Liver (tissue), 9 donors: Measurements from ENCODE around the gene TLCD3A. TPM values are rescaled to one million over a fixed set of nuclear protein-coding genes. Genes with fewer than 3 reads are reported as not detected.
A peak's percentile ranks its signal among the peaks of the same experiment; 100 is the strongest.

Experiments
- DNase-seq: peaks from one replicate; pipeline ENCODE4 v3.0.0-alpha.2; 2017; ENCODE audit warnings: low spot score
- H3K27ac ChIP-seq, 2 donors: one replicate each; pipeline ENCODE4 v1.7.0; 2013; ENCODE audit warnings: inconsistent platforms in 2 of 2, low read length in 2 of 2, control low read depth in 1 of 2, low read depth in 1 of 2, mild to moderate bottlenecking in 1 of 2
- H3K27me3 ChIP-seq, 4 donors: one replicate each; pipeline versions ENCODE4 v1.6.1 to v1.7.0; 2013; ENCODE audit warnings: low read length in 3 of 4, inconsistent platforms in 1 of 4, mild to moderate bottlenecking in 1 of 4, moderate library complexity in 1 of 4; ENCODE audit not compliant: control insufficient read depth in 4 of 4, insufficient read depth in 4 of 4
- H3K36me3 ChIP-seq, 4 donors: one replicate each; pipeline versions ENCODE4 v1.6.1 to v1.7.0; 2013; ENCODE audit warnings: low read length in 3 of 4, mild to moderate bottlenecking in 3 of 4, low read depth in 1 of 4, moderate library complexity in 1 of 4; ENCODE audit not compliant: control insufficient read depth in 4 of 4, insufficient read depth in 3 of 4
- H3K4me1 ChIP-seq, 4 donors: one replicate each; pipeline versions ENCODE4 v1.6.1 to v1.7.0; 2013; ENCODE audit warnings: low read length in 3 of 4, mild to moderate bottlenecking in 3 of 4, moderate library complexity in 1 of 4; ENCODE audit not compliant: control insufficient read depth in 4 of 4, insufficient read depth in 4 of 4
- H3K4me3 ChIP-seq, 3 donors: one replicate each; pipeline versions ENCODE4 v1.6.1 to v1.7.0; 2013; ENCODE audit warnings: low read length in 3 of 3, control low read depth in 1 of 3, low read depth in 1 of 3, mild to moderate bottlenecking in 1 of 3
- H3K9ac ChIP-seq, 2 donors: one replicate each; pipeline ENCODE4 v1.7.0; 2013; ENCODE audit warnings: low read length in 2 of 2, mild to moderate bottlenecking in 2 of 2, moderate library complexity in 2 of 2, control low read depth in 1 of 2, low read depth in 1 of 2
- H3K9me3 ChIP-seq, 4 donors: one replicate each; pipeline versions ENCODE4 v1.6.1 to v1.7.0; 2013; ENCODE audit warnings: low read length in 3 of 4; ENCODE audit not compliant: control insufficient read depth in 4 of 4
- EGR1 ChIP-seq, 2 donors: IDR thresholded peaks; 2 replicates each; pipeline ENCODE4 v1.6.1; 2016 to 2018; ENCODE audit warnings: antibody characterized with exemption in 2 of 2, low read depth in 2 of 2
- FOXA2 ChIP-seq: IDR thresholded peaks from 2 replicates; pipeline ENCODE4 v1.6.1; 2016; ENCODE audit warnings: antibody characterized with exemption
- GABPA ChIP-seq, 2 donors: IDR thresholded peaks in 1 of 2; conservative IDR thresholded peaks in 1 of 2; 2 replicates each; pipeline ENCODE4 v1.6.1; 2016; ENCODE audit warnings: antibody characterized with exemption in 2 of 2, mild to moderate bottlenecking in 1 of 2, moderate library complexity in 1 of 2
- HNF4G ChIP-seq: IDR thresholded peaks from 2 replicates; pipeline ENCODE4 v1.6.1; 2016; ENCODE audit warnings: antibody characterized with exemption
- JUND ChIP-seq, 2 donors: IDR thresholded peaks; 2 replicates each; pipeline ENCODE4 v1.6.1; 2016; ENCODE audit warnings: antibody characterized with exemption in 2 of 2
- NR2F2 ChIP-seq: IDR thresholded peaks from 2 replicates; pipeline ENCODE4 v1.6.1; 2016; ENCODE audit warnings: antibody characterized with exemption
- SP1 ChIP-seq: IDR thresholded peaks from 2 replicates; pipeline ENCODE4 v1.6.1; 2018; ENCODE audit warnings: antibody characterized with exemption, mild to moderate bottlenecking
- TAF1 ChIP-seq: conservative IDR thresholded peaks from 2 replicates; pipeline ENCODE4 v1.6.1; 2016; ENCODE audit warnings: antibody characterized with exemption, mild to moderate bottlenecking
- YY1 ChIP-seq: IDR thresholded peaks from 2 replicates; pipeline ENCODE4 v1.6.1; 2016; ENCODE audit warnings: antibody characterized with exemption, mild to moderate bottlenecking
- WGBS: extraction: QIAGEN DNeasy Blood & Tissue Kit; methylation state at CpG from one replicate; pipeline ENCODE4 v1.1.7; 2013; 5-methylcytosine and 5-hydroxymethylcytosine counted together
- polyA plus RNA-seq, 2 donors: library from polyadenylated mRNA; stranded (reverse) in 1 of 2; unstranded in 1 of 2; fragments of 200-250 nt in 1 of 2; fragments of >200 nt in 1 of 2; fragmentation: Nextera tagmentation in 1 of 2; extraction: Ambion mirVana in 1 of 2; gene quantifications; one replicate each; pipeline versions ENCODE4 v1.2.1 to v1.2.3, GENCODE V29; 2013 to 2015
- total RNA-seq, 2 donors: library from RNA; depleted of rRNA; stranded (reverse); fragments of >200 nt; gene quantifications; one replicate each; pipeline ENCODE4 v1.2.3, GENCODE V29; 2014
- TF ChIP-seq, protein P1 (sequence below): fragments of 150-350 bp; IDR thresholded peaks from 2 replicates; pipeline ENCODE4 v1.5.1; 2017; ENCODE audit warnings: improper control_type of control experiment, low read depth, low read length; ENCODE audit not compliant: missing input control
- TF ChIP-seq, protein P2 (sequence below): IDR thresholded peaks from 2 replicates; pipeline ENCODE4 v1.6.1; 2016; ENCODE audit warnings: antibody characterized with exemption
- TF ChIP-seq, protein P3 (sequence below): IDR thresholded peaks from 2 replicates; pipeline ENCODE4 v1.6.1; 2016; ENCODE audit warnings: antibody characterized with exemption
- donor health status: healthy.
- donor health status: healthy.
- donor health status: healthy.
- donor health status: healthy.
- donor health status: healthy.

The TLCD3A gene
- total and polyA plus RNA-seq, 4 donors: 0.57 to 2.3 (median 1.5) TPM

DNA sequence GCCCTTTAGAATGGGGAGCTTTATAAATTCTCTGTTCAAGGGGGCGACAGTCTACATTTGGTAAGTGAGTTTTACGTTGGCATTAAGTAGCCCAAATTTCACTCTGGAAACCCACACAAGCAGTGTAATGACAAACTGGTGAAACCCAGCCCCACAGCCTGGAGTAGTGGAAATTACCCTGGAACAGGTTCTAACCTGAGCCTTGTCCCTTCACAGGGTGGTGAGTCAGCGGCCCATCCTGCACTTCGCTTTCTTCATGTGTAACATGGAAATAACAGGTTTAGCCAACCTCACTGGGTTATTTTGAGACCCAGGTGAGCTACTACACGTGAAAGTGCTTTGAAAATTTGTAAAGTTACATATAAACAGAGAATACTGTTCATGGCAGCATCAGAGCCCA is 3.5 kb upstream of the TLCD3A start:
- peaks cover 0 to 14% (median 7%) of the 10 kb centered on the region in 4 donors for H3K4me1 ChIP-seq
- H3K27ac ChIP-seq: no peak overlapping the region
- H3K27me3 ChIP-seq: no peaks in the 10 kb centered on the region
- no peaks in the 10 kb centered on the region for H3K9me3 ChIP-seq
- 94% methylated on average over 5 of the region's 5 CpGs for WGBS
- H3K36me3 ChIP-seq: no peaks in the 10 kb centered on the region
- no peak for TF ChIP-seq TAF1
- no peak for DNase-seq
- no peak overlapping the region for H3K4me3 ChIP-seq
- no peak overlapping the region for H3K9ac ChIP-seq

DNA sequence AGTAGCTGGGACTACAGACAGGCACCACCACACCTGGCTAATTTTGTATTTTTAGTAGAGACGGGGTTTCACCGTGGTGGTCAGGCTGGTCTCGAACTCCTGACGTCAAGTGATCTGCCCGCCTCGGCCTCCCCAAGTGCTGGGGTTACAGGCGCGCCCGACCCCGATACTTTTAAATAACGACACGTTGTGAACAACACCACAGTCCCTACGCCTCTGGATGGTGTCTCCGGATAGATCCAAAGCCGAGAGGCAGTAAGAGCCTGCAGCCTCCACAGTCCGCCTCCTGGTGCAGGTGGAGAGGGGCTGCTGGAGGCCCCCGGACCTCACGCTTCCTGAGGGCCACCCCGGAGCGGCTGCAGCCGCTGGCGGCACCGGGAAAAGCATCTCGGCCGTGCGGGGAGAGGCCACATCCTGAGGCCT is 741 bp upstream of the TLCD3A start:
- Histone ChIP-seq H3K9ac (peak overlapping the region in 1 of 2 donors; percentile 5), H3K36me3 (no peaks in the 10 kb centered on the region), H3K9me3 (no peaks in the 10 kb centered on the region), H3K4me3 (peak overlapping the region; percentile 38 to 91 (median 63)), H3K27ac (no peak overlapping the region), H3K4me1 (peaks cover 0 to 14% (median 7%) of the 10 kb centered on the region in 4 donors), H3K27me3 (no peaks in the 10 kb centered on the region)
- WGBS: 26% methylated on average over 26 of the region's 26 CpGs
- no peak for DNase-seq
- TF ChIP-seq JUND (IDR thresholded peaks at IDR 0.05) (no peak), GABPA (IDR thresholded peaks at IDR 0.05 in 1 of 2, conservative IDR thresholded peaks at IDR 0.05 in 1 of 2) (no peak), NR2F2 (no peak), FOXA2 (no peak)
- TF ChIP-seq, protein P1, sequence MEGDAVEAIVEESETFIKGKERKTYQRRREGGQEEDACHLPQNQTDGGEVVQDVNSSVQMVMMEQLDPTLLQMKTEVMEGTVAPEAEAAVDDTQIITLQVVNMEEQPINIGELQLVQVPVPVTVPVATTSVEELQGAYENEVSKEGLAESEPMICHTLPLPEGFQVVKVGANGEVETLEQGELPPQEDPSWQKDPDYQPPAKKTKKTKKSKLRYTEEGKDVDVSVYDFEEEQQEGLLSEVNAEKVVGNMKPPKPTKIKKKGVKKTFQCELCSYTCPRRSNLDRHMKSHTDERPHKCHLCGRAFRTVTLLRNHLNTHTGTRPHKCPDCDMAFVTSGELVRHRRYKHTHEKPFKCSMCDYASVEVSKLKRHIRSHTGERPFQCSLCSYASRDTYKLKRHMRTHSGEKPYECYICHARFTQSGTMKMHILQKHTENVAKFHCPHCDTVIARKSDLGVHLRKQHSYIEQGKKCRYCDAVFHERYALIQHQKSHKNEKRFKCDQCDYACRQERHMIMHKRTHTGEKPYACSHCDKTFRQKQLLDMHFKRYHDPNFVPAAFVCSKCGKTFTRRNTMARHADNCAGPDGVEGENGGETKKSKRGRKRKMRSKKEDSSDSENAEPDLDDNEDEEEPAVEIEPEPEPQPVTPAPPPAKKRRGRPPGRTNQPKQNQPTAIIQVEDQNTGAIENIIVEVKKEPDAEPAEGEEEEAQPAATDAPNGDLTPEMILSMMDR: no peak
- TF ChIP-seq, protein P2, sequence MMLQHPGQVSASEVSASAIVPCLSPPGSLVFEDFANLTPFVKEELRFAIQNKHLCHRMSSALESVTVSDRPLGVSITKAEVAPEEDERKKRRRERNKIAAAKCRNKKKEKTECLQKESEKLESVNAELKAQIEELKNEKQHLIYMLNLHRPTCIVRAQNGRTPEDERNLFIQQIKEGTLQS: no peak

DNA sequence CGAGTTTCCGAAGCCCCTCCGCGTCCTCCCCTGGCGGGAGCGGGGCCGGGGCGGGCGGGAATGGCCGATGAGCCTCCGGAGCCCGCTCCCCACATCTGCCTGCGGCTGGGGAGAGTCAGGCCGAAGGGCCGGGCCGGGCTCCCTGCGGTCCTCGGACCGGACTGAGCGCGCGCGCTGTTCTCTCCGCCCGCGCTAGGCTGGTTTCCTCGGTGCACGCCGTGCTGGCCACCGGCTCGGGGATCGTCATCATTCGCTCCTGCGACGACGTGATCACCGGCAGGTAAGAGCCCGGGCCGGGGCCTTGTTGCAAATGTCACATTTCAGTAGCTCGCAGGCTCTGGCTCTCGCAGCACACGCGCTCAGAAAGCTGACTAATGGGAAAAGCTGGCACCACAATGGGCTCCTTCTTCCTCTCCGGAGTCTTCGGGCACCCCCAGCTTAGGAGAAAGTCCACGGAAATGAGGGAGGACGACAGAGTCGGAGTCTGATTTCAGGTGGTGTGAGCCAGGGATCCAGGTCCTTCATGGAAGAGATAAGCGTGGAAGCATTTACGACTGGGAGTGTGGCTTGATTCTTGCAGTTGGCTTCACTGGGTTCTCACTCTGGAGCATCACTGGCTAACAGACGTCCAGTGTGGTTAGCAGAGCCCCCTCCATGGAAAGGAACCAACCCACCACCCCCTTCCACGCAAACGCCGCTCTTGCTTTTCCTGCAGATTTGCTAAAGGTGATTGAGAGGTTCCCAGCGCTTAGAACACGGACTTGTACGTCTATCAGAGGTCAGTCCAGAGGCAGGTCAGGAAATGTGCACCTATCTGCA is 715 bp downstream of the TLCD3A start:
- Histone ChIP-seq H3K9me3 (no peaks in the 10 kb centered on the region), H3K27me3 (no peaks in the 10 kb centered on the region), H3K27ac (peak overlapping the region in 1 of 2 donors; percentile 25), H3K36me3 (no peaks in the 10 kb centered on the region), H3K9ac (peak overlapping the region in 1 of 2 donors; percentile 4), H3K4me3 (peak overlapping the region; percentile 44 to 91 (median 54)), H3K4me1 (peaks cover 0 to 14% (median 7%) of the 10 kb centered on the region in 4 donors)
- no peak for DNase-seq
- 11% methylated on average over 57 of the region's 57 CpGs for WGBS
- TF ChIP-seq, protein P3, sequence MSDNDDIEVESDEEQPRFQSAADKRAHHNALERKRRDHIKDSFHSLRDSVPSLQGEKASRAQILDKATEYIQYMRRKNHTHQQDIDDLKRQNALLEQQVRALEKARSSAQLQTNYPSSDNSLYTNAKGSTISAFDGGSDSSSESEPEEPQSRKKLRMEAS: no peak
- TF ChIP-seq HNF4G (no peak), EGR1 (IDR thresholded peaks at IDR 0.05; ENCODE audit: low read depth in 2 of 2) (no peak), SP1 (no peak), YY1 (no peak)
